Left lung (tissue), 10 donors: Measurements from ENCODE around the gene TSPEAR. TPM values are rescaled to one million over a fixed set of nuclear protein-coding genes. Genes with fewer than 3 reads are reported as not detected.
"Not testable (repeated sequence)": the region's sequence is repeated elsewhere in the genome, so short reads cannot be mapped to it uniquely, and the experiment has no call there.

Experiments
- ATAC-seq: fragments of 200-7000 bp; cut with Tn5 transposase; one replicate; pipeline ENCODE4 v1.9.1; 2020; ENCODE audit warnings: moderate library complexity
- DNase-seq, 4 donors: peaks; one replicate each; pipeline ENCODE4 v3.0.0-alpha.2; 2013 to 2020
- H3K27ac ChIP-seq, 2 donors: fragments of 200-600 bp; sonication (generic) in 1 of 2; one replicate each; pipeline versions ENCODE4 v1.5.0 to v1.8.0; 2020 to 2021
- H3K27me3 ChIP-seq, 2 donors: fragments of 200-600 bp; sonication (generic) in 1 of 2; one replicate each; pipeline versions ENCODE4 v1.5.0 to v1.8.0; 2020 to 2021
- H3K36me3 ChIP-seq, 2 donors: fragments of 200-600 bp; sonication (generic) in 1 of 2; one replicate each; pipeline versions ENCODE4 v1.5.0 to v1.8.0; 2020 to 2021
- H3K4me1 ChIP-seq, 2 donors: fragments of 200-600 bp; one replicate each; pipeline ENCODE4 v1.8.0; 2021
- H3K4me3 ChIP-seq, 2 donors: fragments of 200-600 bp; sonication (generic) in 1 of 2; one replicate each; pipeline versions ENCODE4 v1.5.0 to v1.8.0; 2020 to 2021; ENCODE audit warnings: mild to moderate bottlenecking in 1 of 2
- H3K9me3 ChIP-seq, 2 donors: fragments of 200-600 bp; sonication (generic) in 1 of 2; one replicate each; pipeline versions ENCODE4 v1.5.0 to v1.8.0; 2020 to 2021
- intact Hi-C, 2 donors: fragments of 100-400 bp; cut with DNase I; formaldehyde crosslinking; loops; one replicate each; pipeline versions ENCODE4 v1.11.2 to v1.14.2; 2022
- polyA plus RNA-seq, 6 donors: library from polyadenylated mRNA; unstranded; fragments of 120-200 nt; gene quantifications; one replicate each; pipeline ENCODE4 v1.2.1, GENCODE V29; 2013; ENCODE audit not compliant: insufficient read length in 6 of 6
- total RNA-seq, 2 donors: library from RNA; stranded (reverse); fragmentation: NEBNext Ultra II Directional; extraction: Animal tissue kit (Norgen Biotek cat#: 25700); gene quantifications; one replicate each; pipeline ENCODE4 v1.2.1, GENCODE V29; 2021
- TF ChIP-seq, protein P1 (sequence below), 2 donors: fragments of 200-600 bp; sonication (generic) in 1 of 2; IDR thresholded peaks; one replicate each; pipeline versions ENCODE4 v1.5.0 to v1.8.0; 2021; ENCODE audit warnings: antibody characterized with exemption in 2 of 2
- donor health status: DM: no; HTN: yes; CAD: no.
- donor health status: DM: no; HTN: no; CAD: no.

The TSPEAR gene
- total and polyA plus RNA-seq, 8 donors = 0.10 to 4.7 (median 3.3) TPM

DNA sequence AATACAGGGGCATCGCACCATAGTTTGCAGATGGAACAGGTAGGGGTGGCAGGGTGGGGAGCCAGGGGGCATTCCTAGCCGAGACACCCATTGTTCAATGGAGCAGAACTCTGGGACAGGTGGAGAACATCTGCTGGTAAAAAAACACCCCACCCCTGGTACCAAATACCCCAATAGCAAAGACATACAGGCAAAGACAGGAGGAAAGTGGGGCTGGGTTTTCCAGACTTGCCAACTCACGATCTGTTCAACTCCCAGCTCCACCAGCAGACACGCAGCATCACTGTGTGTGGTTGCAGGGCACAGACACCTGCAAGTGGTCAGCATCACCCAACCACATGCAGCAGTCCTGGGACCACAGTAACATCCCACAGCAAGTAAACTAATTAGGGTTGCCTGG lies 99.8 kb downstream of the TSPEAR start:
- ATAC-seq (no peak), DNase-seq (no peak)
- Histone ChIP-seq H3K27me3 (peaks cover 0 to 36% of the 10 kb centered on the region in 2 donors), H3K4me3 (no peak overlapping the region), H3K36me3 (no peaks in the 10 kb centered on the region), H3K9me3 (peaks cover 0 to 29% of the 10 kb centered on the region in 2 donors), H3K27ac (no peak overlapping the region), H3K4me1 (no peaks in the 10 kb centered on the region)
- intact Hi-C loops = no loop called here
- TF ChIP-seq, protein P1, sequence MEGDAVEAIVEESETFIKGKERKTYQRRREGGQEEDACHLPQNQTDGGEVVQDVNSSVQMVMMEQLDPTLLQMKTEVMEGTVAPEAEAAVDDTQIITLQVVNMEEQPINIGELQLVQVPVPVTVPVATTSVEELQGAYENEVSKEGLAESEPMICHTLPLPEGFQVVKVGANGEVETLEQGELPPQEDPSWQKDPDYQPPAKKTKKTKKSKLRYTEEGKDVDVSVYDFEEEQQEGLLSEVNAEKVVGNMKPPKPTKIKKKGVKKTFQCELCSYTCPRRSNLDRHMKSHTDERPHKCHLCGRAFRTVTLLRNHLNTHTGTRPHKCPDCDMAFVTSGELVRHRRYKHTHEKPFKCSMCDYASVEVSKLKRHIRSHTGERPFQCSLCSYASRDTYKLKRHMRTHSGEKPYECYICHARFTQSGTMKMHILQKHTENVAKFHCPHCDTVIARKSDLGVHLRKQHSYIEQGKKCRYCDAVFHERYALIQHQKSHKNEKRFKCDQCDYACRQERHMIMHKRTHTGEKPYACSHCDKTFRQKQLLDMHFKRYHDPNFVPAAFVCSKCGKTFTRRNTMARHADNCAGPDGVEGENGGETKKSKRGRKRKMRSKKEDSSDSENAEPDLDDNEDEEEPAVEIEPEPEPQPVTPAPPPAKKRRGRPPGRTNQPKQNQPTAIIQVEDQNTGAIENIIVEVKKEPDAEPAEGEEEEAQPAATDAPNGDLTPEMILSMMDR (IDR thresholded peaks at IDR 0.05) = no peak

DNA sequence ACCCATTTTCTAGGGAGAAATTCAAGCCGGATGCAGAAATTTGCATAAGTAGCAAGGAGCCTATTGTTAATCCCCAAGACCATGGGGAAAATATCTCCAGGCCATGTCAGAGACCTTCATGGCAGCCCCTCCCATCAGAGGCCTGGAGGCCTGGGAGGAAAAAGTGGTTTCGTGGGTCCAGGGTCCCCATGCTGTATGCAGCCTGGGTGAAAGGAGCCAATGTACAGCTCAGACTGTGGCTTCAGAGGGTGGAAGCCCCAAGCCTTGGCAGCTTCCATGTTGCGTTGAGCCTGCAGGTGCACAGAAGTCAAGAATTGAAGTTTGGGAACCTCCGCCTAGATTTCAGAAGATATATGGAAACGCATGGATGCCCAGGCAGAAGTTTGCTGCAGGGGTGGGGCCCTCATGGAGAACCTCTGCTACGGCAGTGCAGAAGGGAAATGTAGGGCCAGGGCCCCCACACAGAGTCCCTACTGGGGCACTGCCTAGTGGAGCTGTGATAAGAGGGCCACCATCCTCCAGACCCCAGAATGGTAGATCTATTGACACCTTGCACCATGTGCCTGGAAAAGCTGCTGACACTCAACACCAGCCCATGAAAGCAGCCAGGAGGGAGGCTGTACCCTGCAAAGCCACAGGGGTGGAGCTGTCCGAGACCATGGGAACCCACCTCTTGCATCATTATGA lies 101.1 kb downstream of the TSPEAR start:
- Histone ChIP-seq H3K9me3 (peaks cover 0 to 30% of the 10 kb centered on the region in 2 donors), H3K27me3 (peaks cover 0 to 26% of the 10 kb centered on the region in 2 donors)
- H3K4me3 ChIP-seq, H3K4me1 ChIP-seq, DNase-seq, intact Hi-C loops, H3K27ac ChIP-seq, H3K36me3 ChIP-seq, ATAC-seq: not testable (repeated sequence)

DNA sequence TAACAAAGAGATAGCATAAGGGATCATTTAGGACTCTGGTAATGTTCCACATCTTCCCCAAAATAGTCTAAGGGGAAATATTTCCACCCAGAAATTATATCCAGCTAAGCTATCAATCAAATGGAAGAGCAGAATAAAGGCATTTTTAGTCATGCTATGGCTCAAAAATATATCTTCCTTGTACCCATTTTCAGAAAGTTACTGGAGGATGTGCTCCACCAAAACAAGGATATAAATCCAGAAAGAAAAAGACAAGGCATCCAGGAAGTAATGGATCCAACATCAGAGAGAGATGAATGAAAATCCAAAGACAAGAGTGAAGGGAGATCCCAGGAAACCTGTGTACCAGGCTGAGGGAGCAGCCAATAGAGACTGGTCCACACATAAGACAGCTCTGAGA lies 102.2 kb downstream of the TSPEAR start:
- Histone ChIP-seq H3K27ac (no peak overlapping the region), H3K4me3 (no peak overlapping the region), H3K36me3 (no peaks in the 10 kb centered on the region), H3K27me3 (peaks cover 0 to 15% of the 10 kb centered on the region in 2 donors), H3K4me1 (no peaks in the 10 kb centered on the region), H3K9me3 (peaks cover 0 to 30% of the 10 kb centered on the region in 2 donors)
- TF ChIP-seq, protein P1 (IDR thresholded peaks at IDR 0.05) = no peak
- intact Hi-C loops = no loop called here
- no peak for ATAC-seq
- DNase-seq = no peak

DNA sequence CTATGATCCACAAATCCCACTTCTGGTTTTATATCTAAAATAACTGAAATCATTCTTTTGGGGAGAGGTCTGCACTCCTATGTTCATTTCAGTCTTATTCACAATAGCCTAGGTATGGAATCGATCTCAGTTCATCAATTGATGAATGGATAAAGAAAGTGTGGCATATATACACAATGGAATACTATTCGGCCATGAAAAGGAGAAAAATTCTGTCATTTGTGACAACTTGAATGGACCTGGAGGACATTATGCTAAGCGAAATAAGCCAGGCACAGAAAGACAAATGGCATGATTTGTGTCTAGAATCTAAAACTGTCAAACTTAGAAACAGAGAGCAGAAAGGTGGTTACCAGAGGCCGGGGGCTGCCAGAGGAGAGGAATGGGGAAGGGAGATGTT lies 104.9 kb downstream of the TSPEAR start:
- H3K4me3 ChIP-seq = no peak overlapping the region
- ATAC-seq = no peak
- intact Hi-C loops = no loop called here

DNA sequence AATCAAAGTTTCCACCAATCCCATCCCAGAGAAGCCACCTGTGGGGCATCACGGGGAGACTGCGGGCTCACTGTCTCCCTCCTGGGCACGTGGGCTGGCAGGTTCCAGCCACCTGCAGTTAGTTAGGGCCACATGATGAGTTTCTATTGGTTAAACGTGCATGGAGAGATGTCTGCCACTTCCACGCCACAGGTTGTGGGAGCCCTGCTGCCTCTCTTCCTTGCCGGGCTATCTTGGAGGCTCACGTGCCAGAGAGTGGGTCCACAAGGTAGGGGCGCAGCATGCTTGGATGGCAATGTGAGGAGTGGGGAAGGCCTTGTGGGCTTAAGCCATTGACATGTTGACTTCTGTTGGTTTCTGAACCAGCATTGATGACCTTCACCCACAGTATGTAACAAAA lies 107.5 kb downstream of the TSPEAR start:
- peaks cover 0 to 2% of the 10 kb centered on the region in 2 donors for H3K9me3 ChIP-seq
- no peak overlapping the region for H3K27ac ChIP-seq
- DNase-seq (no peak), ATAC-seq (no peak)
- no peaks in the 10 kb centered on the region for H3K36me3 ChIP-seq
- TF ChIP-seq, protein P1 (IDR thresholded peaks at IDR 0.05) = no peak
- intact Hi-C loops = no loop called here
- H3K4me3 ChIP-seq = no peak overlapping the region
- no peaks in the 10 kb centered on the region for H3K4me1 ChIP-seq
- peaks cover 0 to 46% of the 10 kb centered on the region in 2 donors for H3K27me3 ChIP-seq

More for the DNA sequence above, 104.9 kb downstream of the TSPEAR start:
- no peak overlapping the region for H3K27ac ChIP-seq
- DNase-seq = no peak
- H3K36me3 ChIP-seq = no peaks in the 10 kb centered on the region
- H3K27me3 ChIP-seq = peaks cover 0 to 22% of the 10 kb centered on the region in 2 donors
- TF ChIP-seq, protein P1 (IDR thresholded peaks at IDR 0.05) = no peak
- no peaks in the 10 kb centered on the region for H3K4me1 ChIP-seq
- H3K9me3 ChIP-seq = peaks cover 0 to 23% of the 10 kb centered on the region in 2 donors
